K562 (cell line): Measurements from ENCODE around the gene ERLIN1. TPM values are rescaled to one million over a fixed set of nuclear protein-coding genes. Genes with fewer than 3 reads are reported as not detected.

Experiments
- ATAC-seq: fragments of 200-7000 bp; cut with Tn5 transposase; 3 replicates; pipeline ENCODE4 v1.9.1; 2020; ENCODE audit warnings: moderate library complexity
- BruUV-seq: library from RNA; stranded (reverse); fragments of 400-500 nt; replicated peaks from 2 replicates; lab custom pipeline; 2021; lab: Mats Ljungman, UMichigan
- CTCF ChIA-PET: fragments of 300-600 bp; formaldehyde crosslinking; extraction: SDS; loops from one replicate; lab custom pipeline; 2021; ENCODE audit warnings: low intra/inter-chr PET ratio; lab: Yijun Ruan, JAX
- POLR2A ChIA-PET: fragments of 300-600, 350-650 bp; sonication (Branson Sonifier 250); formaldehyde crosslinking; extraction: SDS; loops from one replicate; lab custom pipeline; 2021; ENCODE audit warnings: antibody characterized with exemption, inconsistent platforms; lab: Yijun Ruan, JAX
- DNase-seq, 4 experiments: peaks; one replicate each; pipeline versions ENCODE4 v3.0.0 to v3.0.0-alpha.2; 2011 to 2018; ENCODE audit warnings: low spot score in 3 of 4, mixed read lengths in 3 of 4; ENCODE audit errors: extremely low read depth in 1 of 4
- FAIRE-seq: peaks from 2 replicates; lab custom pipeline; 2011; peaks lifted over from hg19 to GRCh38; lab: Jason Lieb, UNC
- H2AFZ ChIP-seq: 2 replicates; pipeline ENCODE4 v1.6.0; 2011; ENCODE audit warnings: low read depth, low read length, control low read depth, inconsistent platforms
- H3K27ac ChIP-seq: fragments of 200-600 bp; 3 replicates; pipeline ENCODE4 v1.8.0; 2011; ENCODE audit warnings: low read depth, mild to moderate bottlenecking, control low read depth, inconsistent platforms, low read length, moderate library complexity, mixed read lengths; ENCODE audit errors: extremely low read depth
- H3K27me3 ChIP-seq, 2 experiments: fragments of 300-600 bp in 1 of 2; 2 replicates in 1 of 2; 3 replicates in 1 of 2; pipeline versions ENCODE4 v1.6.0 to v1.8.0; 2011; ENCODE audit warnings: inconsistent platforms in 2 of 2, low read length in 2 of 2, mild to moderate bottlenecking in 1 of 2, mixed read lengths in 1 of 2, moderate library complexity in 1 of 2; ENCODE audit not compliant: control insufficient read depth in 2 of 2, insufficient read depth in 2 of 2
- H3K36me3 ChIP-seq: fragments of 300-600 bp; 3 replicates; pipeline ENCODE4 v1.8.0; 2011; ENCODE audit warnings: mild to moderate bottlenecking, low read length, inconsistent platforms; ENCODE audit not compliant: control insufficient read depth, insufficient read depth
- H3K4me1 ChIP-seq, 2 experiments: fragments of 200-600 bp in 1 of 2; replicated peaks in 1 of 2; 2 replicates in 1 of 2; 3 replicates in 1 of 2; pipeline versions ENCODE4 v1.5.1 to v1.8.0; 2011; ENCODE audit warnings: inconsistent platforms in 2 of 2, low read length in 2 of 2, mild to moderate bottlenecking in 1 of 2, mixed read lengths in 1 of 2, moderate library complexity in 1 of 2; ENCODE audit not compliant: control insufficient read depth in 2 of 2, insufficient read depth in 2 of 2
- H3K4me2 ChIP-seq: 2 replicates; pipeline ENCODE4 v1.6.1; 2011; ENCODE audit warnings: low read length, control low read depth, inconsistent platforms, mixed read lengths; ENCODE audit not compliant: insufficient read depth
- H3K4me3 ChIP-seq: fragments of 200-600 bp; sonication (generic), shearing (Covaris generic); 2 replicates; pipeline ENCODE4 v1.5.1; 2016; ENCODE audit warnings: control low read depth, inconsistent platforms
- H3K79me2 ChIP-seq: fragments of 200-600 bp; 3 replicates; pipeline ENCODE4 v1.8.0; 2011; ENCODE audit warnings: low read length, inconsistent platforms; ENCODE audit not compliant: control insufficient read depth, insufficient read depth
- H3K9ac ChIP-seq, 2 experiments: 2 replicates each; pipeline versions ENCODE4 v1.6.0 to v1.6.1; 2011; ENCODE audit warnings: low read depth in 2 of 2, low read length in 2 of 2, control low read depth in 1 of 2, inconsistent platforms in 1 of 2, mild to moderate bottlenecking in 1 of 2, mixed read lengths in 1 of 2; ENCODE audit not compliant: insufficient read depth in 1 of 2
- H3K9me1 ChIP-seq: one replicate; pipeline ENCODE4 v1.6.0; 2011; ENCODE audit warnings: inconsistent platforms, mild to moderate bottlenecking, low read length, moderate library complexity; ENCODE audit not compliant: control insufficient read depth, insufficient read depth
- H3K9me3 ChIP-seq: replicated peaks from 2 replicates; pipeline ENCODE4 v1.5.1; 2011; ENCODE audit warnings: low read depth, low read length, inconsistent platforms; ENCODE audit not compliant: control insufficient read depth, insufficient read depth
- H4K20me1 ChIP-seq: replicated peaks from 2 replicates; pipeline ENCODE4 v1.6.1; 2011; ENCODE audit warnings: low read length, inconsistent platforms, mixed read lengths; ENCODE audit not compliant: control insufficient read depth, insufficient read depth
- CEBPB ChIP-seq: fragments of 450-650 bp; IDR thresholded peaks from 2 replicates; pipeline ENCODE4 v1.6.1; 2016; ENCODE audit warnings: missing genetic modification characterization, missing compliant biosample characterization
- DLX4 ChIP-seq: fragments of 250-450 bp; sonication (Bioruptor Pico); IDR thresholded peaks from 2 replicates; pipeline ENCODE4 v1.6.1; 2021; ENCODE audit warnings: mild to moderate bottlenecking
- HMBOX1 ChIP-seq: sonication (generic); IDR thresholded peaks from 2 replicates; pipeline ENCODE4 v1.6.1; 2016
- HMGN3 ChIP-seq: IDR thresholded peaks from 2 replicates; pipeline ENCODE4 v1.6.1; 2011; ENCODE audit warnings: borderline replicate concordance, low read depth, mild to moderate bottlenecking, mixed read lengths, low read length; ENCODE audit not compliant: insufficient read length; ENCODE audit errors: extremely low read depth
- NFATC3 ChIP-seq: fragments of 450-650 bp; IDR thresholded peaks from 2 replicates; pipeline ENCODE4 v1.6.1; 2017; ENCODE audit warnings: mild to moderate bottlenecking
- RBFOX2 ChIP-seq: fragments of 200-400 bp; formaldehyde crosslinking; IDR thresholded peaks from 2 replicates; pipeline ENCODE4 v1.6.1; 2017; ENCODE audit warnings: low read depth, mild to moderate bottlenecking, low read length, moderate library complexity
- SIN3B ChIP-seq: fragments of 450-650 bp; IDR thresholded peaks from 2 replicates; pipeline ENCODE4 v1.6.1; 2017; ENCODE audit warnings: low read depth, mild to moderate bottlenecking, moderate library complexity
- ZC3H11A ChIP-seq: IDR thresholded peaks from 2 replicates; pipeline ENCODE4 v1.6.1; 2012; ENCODE audit warnings: low read depth, low read length, improper control_type of control experiment
- WGBS: fragments of 100-300 bp; shearing (Covaris generic); methylation state at CpG from one replicate; pipeline ENCODE4 v1.1.6; 2016; ENCODE audit warnings: low coverage, mixed read lengths; ENCODE audit not compliant: insufficient coverage; ENCODE audit errors: missing lambda C conversion rate; 5-methylcytosine and 5-hydroxymethylcytosine counted together
- in situ Hi-C: fragments of 300-500 bp; cut with MboI; formaldehyde crosslinking; loops from 4 replicates; pipeline ENCODE4 v1.15.0; 2018; ENCODE audit warnings: inconsistent platforms, mixed read lengths
- intact Hi-C: fragments of 100-400 bp; cut with micrococcal nuclease; formaldehyde crosslinking; loops from 2 replicates; pipeline ENCODE4 v1.14.2; 2022
- polyA plus RNA-seq, 8 experiments: library from polyadenylated mRNA; depleted of rRNA in 4 of 8; stranded (reverse) in 5 of 8; unstranded in 3 of 8; fragments of >200 nt; fragmentation: Nextera tagmentation in 2 of 8; fragmentation: Illumina TruSeq in 1 of 8; extraction: Ambion mirVana in 2 of 8; extraction: Trizol in 1 of 8; gene quantifications; 2 replicates each; pipeline versions ENCODE4 v1.2.1 to v1.2.3, GENCODE V29; 2011 to 2014; ENCODE audit warnings: inconsistent platforms in 1 of 8, missing spikeins in 1 of 8
- total RNA-seq, 7 experiments: library from RNA; depleted of rRNA in 6 of 7; stranded (reverse); fragments of >200 nt in 6 of 7; fragmentation: Illumina TruSeq in 2 of 7; extraction: Trizol in 2 of 7; gene quantifications; 2 replicates each; pipeline versions ENCODE4 v1.2.1 to v1.2.3, GENCODE V29; 2011 to 2021; ENCODE audit warnings: low replicate concordance in 1 of 7
- TF ChIP-seq, protein P1 (sequence below): fragments of 150-350 bp; conservative IDR thresholded peaks from 2 replicates; pipeline ENCODE4 v1.6.1; 2014; ENCODE audit warnings: low read length

ERLIN1 gene
- total and polyA plus RNA-seq, 9 of the 15 experiments (the other 6 are each of a cell fraction or from before 2014, with no cell fraction given): 9.8 to 26.8 (median 15.5) TPM

DNA sequence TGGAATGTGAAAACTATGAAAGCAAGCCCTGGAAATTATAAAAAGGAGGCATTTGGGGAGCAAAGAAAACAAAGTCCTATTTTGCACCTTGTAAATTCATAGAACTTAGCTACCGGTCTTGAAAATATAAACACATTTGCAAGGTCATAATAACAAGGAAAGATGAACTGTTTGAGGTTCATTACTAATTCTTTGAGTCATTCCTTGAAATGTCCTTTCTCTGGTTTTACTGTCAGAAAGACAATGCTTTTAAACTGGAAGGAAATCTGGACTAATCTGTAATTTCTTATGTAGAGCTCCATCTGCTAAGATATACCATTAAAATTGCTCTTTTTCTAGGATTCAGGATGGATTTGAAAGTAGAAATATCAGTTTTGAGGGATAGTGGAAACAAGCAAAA lies 1.4 kb downstream of the ERLIN1 start (continued):
- TF ChIP-seq SIN3B: no peak
- no peak for TF ChIP-seq ZC3H11A

GRCh38 chr10:100183481-100183880 lies 2.3 kb downstream of the ERLIN1 start:
- Histone ChIP-seq H3K9me1 (no peaks in the 10 kb centered on the region), H3K36me3 (peaks cover 50% of the 10 kb centered on the region; the same call in 2 of the 3 replicates), H3K27me3 (no peaks in the 10 kb centered on the region), H3K9ac (no peak overlapping the region), H3K9me3 (no peaks in the 10 kb centered on the region), H3K4me2 (peak overlapping the region; percentile 38; the same call in 1 of the 2 replicates), H2AFZ (no peak overlapping the region), H4K20me1 (no peaks in the 10 kb centered on the region), H3K4me3 (no peak overlapping the region), H3K79me2 (peaks cover 69% of the 10 kb centered on the region), H3K4me1 (peaks cover 0 to 6% of the 10 kb centered on the region in 2 experiments; a peak in 2 of 5 replicates), H3K27ac (0 out of 3 replicates have a peak overlapping the region, but pooled peaks have one; percentile 19)
- DNase-seq: peak in 1 of 4 experiments; percentile 4
- intact Hi-C loops (no loop called here), in situ Hi-C loops (no loop called here)
- peak; percentile 55 for FAIRE-seq
- BruUV-seq: no TSS peak
- ATAC-seq: no peak
- TF ChIP-seq, protein P1, sequence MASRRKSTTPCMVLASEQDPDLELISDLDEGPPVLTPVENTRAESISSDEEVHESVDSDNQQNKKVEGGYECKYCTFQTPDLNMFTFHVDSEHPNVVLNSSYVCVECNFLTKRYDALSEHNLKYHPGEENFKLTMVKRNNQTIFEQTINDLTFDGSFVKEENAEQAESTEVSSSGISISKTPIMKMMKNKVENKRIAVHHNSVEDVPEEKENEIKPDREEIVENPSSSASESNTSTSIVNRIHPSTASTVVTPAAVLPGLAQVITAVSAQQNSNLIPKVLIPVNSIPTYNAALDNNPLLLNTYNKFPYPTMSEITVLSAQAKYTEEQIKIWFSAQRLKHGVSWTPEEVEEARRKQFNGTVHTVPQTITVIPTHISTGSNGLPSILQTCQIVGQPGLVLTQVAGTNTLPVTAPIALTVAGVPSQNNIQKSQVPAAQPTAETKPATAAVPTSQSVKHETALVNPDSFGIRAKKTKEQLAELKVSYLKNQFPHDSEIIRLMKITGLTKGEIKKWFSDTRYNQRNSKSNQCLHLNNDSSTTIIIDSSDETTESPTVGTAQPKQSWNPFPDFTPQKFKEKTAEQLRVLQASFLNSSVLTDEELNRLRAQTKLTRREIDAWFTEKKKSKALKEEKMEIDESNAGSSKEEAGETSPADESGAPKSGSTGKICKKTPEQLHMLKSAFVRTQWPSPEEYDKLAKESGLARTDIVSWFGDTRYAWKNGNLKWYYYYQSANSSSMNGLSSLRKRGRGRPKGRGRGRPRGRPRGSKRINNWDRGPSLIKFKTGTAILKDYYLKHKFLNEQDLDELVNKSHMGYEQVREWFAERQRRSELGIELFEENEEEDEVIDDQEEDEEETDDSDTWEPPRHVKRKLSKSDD: no peak
- TF ChIP-seq ZC3H11A (no peak), NFATC3 (no peak), HMBOX1 (peak; percentile 59), HMGN3 (no peak), DLX4 (CRISPR knock-in tag) (no peak), RBFOX2 (0 out of 2 replicates have a peak, but pooled peaks have one; percentile 17), CEBPB (peak; percentile 57)
- ChIA-PET CTCF (no interaction called here), POLR2A (no interaction called here)
- WGBS: 30% methylated on average over 3 of the region's 3 CpGs
